ENCODE data around the gene SDHAF2. TPM values are rescaled to one million over a fixed set of nuclear protein-coding genes. Genes with fewer than 3 reads are reported as not detected.

The SDHAF2 gene
- total RNA-seq, 1 experiment from 2014 or later = 30.1 TPM

- POLR2A ChIA-PET = no interaction called here
- BruUV-seq (replicated peaks) = no TSS peak
- Mint-ChIP-seq H3K9me3 (ENCODE audit: unreplicated experiment) (no peaks in the 10 kb centered on the region), H3K27me3 (ENCODE audit: insufficient read depth, unreplicated experiment) (no peaks in the 10 kb centered on the region), H3K4me3 (ENCODE audit: unreplicated experiment) (no peak overlapping the region), H3K27ac (ENCODE audit: low read depth, unreplicated experiment) (no peak overlapping the region), H3K36me3 (ENCODE audit: insufficient read depth, unreplicated experiment) (no peaks in the 10 kb centered on the region), H3K4me1 (ENCODE audit: insufficient read depth, unreplicated experiment) (peaks cover 7% of the 10 kb centered on the region)
- DNase-seq (ENCODE audit: unreplicated experiment) = no peak
- intact Hi-C loops (cut with micrococcal nuclease) = no loop called here
- CTCF ChIA-PET = interaction anchor here (1.0 to 1.4 kb wide), 2 partner anchors 9 to 137 kb away, joined by 3 to 4 read pairs; no protein-coding TSS in a partner anchor
- no peak for TF ChIP-seq CTCF (IDR thresholded peaks at IDR 0.05; ENCODE audit: unreplicated experiment)
Measured at GRCh38 chr11:61491736-61492395, 61.9 kb downstream of the SDHAF2 start.

GRCh38 chr11:61494381-61494961 lies 64.5 kb downstream of the SDHAF2 start:
- ChIA-PET CTCF (interaction anchor here (0.8 to 2.2 kb wide), 7 partner anchors 17 to 144 kb away, joined by 3 to 12 read pairs (median 3); no protein-coding TSS in a partner anchor), POLR2A (no interaction called here)
- DNase-seq (ENCODE audit: unreplicated experiment) = no peak
- H3K4me3 Mint-ChIP-seq (ENCODE audit: unreplicated experiment) = no peak overlapping the region
- no TSS peak for BruUV-seq (replicated peaks)
- no peak overlapping the region for H3K27ac Mint-ChIP-seq (ENCODE audit: low read depth, unreplicated experiment)
- no peaks in the 10 kb centered on the region for H3K4me1 Mint-ChIP-seq (ENCODE audit: insufficient read depth, unreplicated experiment)
- intact Hi-C loops (cut with micrococcal nuclease) = no loop called here
- H3K9me3 Mint-ChIP-seq (ENCODE audit: unreplicated experiment) = no peaks in the 10 kb centered on the region
- H3K27me3 Mint-ChIP-seq (ENCODE audit: insufficient read depth, unreplicated experiment) = no peaks in the 10 kb centered on the region
- TF ChIP-seq CTCF (IDR thresholded peaks at IDR 0.05; ENCODE audit: unreplicated experiment) = no peak
- H3K36me3 Mint-ChIP-seq (ENCODE audit: insufficient read depth, unreplicated experiment) = no peaks in the 10 kb centered on the region

GRCh38 chr11:61495801-61496601 lies 66.1 kb downstream of the SDHAF2 start:
- Mint-ChIP-seq H3K9me3 (ENCODE audit: unreplicated experiment) (no peaks in the 10 kb centered on the region), H3K4me3 (ENCODE audit: unreplicated experiment) (no peak overlapping the region), H3K36me3 (ENCODE audit: insufficient read depth, unreplicated experiment) (no peaks in the 10 kb centered on the region), H3K27ac (ENCODE audit: low read depth, unreplicated experiment) (no peak overlapping the region), H3K27me3 (ENCODE audit: insufficient read depth, unreplicated experiment) (no peaks in the 10 kb centered on the region), H3K4me1 (ENCODE audit: insufficient read depth, unreplicated experiment) (no peaks in the 10 kb centered on the region)
- DNase-seq (ENCODE audit: unreplicated experiment) = no peak
- POLR2A ChIA-PET = no interaction called here
- CTCF ChIA-PET = interaction anchor here (0.6 to 2.2 kb wide), 6 partner anchors 14 to 203 kb away, joined by 3 to 12 read pairs (median 4); no protein-coding TSS in a partner anchor
- intact Hi-C loops (cut with micrococcal nuclease) = no loop called here
- TF ChIP-seq CTCF (IDR thresholded peaks at IDR 0.05; ENCODE audit: unreplicated experiment) = no peak
- BruUV-seq (replicated peaks) = no TSS peak

Other genes starting within 250 kb of the SDHAF2 start
- not detected in 2 replicates for gene PGA3, start 226.6 kb upstream of the SDHAF2 start, total RNA-seq (2022)
- not detected in 2 replicates for gene PGA4, start 207.8 kb upstream of the SDHAF2 start, total RNA-seq (2022)
- not detected in 2 replicates for gene PGA5, start 188.9 kb upstream of the SDHAF2 start, total RNA-seq (2022)
- 0.54 and 1.1 TPM in 2 replicates for gene VWCE, start 134.8 kb upstream of the SDHAF2 start, total RNA-seq (2022)
- 172 and 188 TPM in 2 replicates for gene DDB1, start 97.0 kb upstream of the SDHAF2 start, total RNA-seq (2022)
- 79.7 and 93.7 TPM in 2 replicates for gene TKFC, start 96.9 kb upstream of the SDHAF2 start, total RNA-seq (2022)
- gene CYB561A3, start 68.2 kb upstream of the SDHAF2 start, total RNA-seq (2022) = 28.4 and 28.8 TPM in 2 replicates
- gene TMEM138, start 67.8 kb upstream of the SDHAF2 start, total RNA-seq (2022) = 39.9 and 46.5 TPM in 2 replicates
- gene TMEM216, start 37.5 kb upstream of the SDHAF2 start, total RNA-seq (2022) = 3.2 and 4.0 TPM in 2 replicates
- 99.9 and 111 TPM in 2 replicates for gene CPSF7, start 149 bp upstream of the SDHAF2 start, total RNA-seq (2022)
- not detected in 2 replicates for gene LRRC10B, start 78.6 kb downstream of the SDHAF2 start, total RNA-seq (2022)
- gene SYT7, start 151.0 kb downstream of the SDHAF2 start, total RNA-seq (2022) = 25.2 and 57.7 TPM in 2 replicates